Suppressor macrophage treated with lipopolysaccharide for 1 hour (primary cell): Measurements from ENCODE around the gene SPINDOC.
"Not testable (repeated sequence)": the region's sequence is repeated elsewhere in the genome, so short reads cannot be mapped to it uniquely, and the experiment has no call there.

Source experiments
- DNase-seq, 3 donors: peaks; one replicate each; pipeline ENCODE4 v3.0.0-alpha.2; 2020 to 2022

Gene SPINDOC

DNA sequence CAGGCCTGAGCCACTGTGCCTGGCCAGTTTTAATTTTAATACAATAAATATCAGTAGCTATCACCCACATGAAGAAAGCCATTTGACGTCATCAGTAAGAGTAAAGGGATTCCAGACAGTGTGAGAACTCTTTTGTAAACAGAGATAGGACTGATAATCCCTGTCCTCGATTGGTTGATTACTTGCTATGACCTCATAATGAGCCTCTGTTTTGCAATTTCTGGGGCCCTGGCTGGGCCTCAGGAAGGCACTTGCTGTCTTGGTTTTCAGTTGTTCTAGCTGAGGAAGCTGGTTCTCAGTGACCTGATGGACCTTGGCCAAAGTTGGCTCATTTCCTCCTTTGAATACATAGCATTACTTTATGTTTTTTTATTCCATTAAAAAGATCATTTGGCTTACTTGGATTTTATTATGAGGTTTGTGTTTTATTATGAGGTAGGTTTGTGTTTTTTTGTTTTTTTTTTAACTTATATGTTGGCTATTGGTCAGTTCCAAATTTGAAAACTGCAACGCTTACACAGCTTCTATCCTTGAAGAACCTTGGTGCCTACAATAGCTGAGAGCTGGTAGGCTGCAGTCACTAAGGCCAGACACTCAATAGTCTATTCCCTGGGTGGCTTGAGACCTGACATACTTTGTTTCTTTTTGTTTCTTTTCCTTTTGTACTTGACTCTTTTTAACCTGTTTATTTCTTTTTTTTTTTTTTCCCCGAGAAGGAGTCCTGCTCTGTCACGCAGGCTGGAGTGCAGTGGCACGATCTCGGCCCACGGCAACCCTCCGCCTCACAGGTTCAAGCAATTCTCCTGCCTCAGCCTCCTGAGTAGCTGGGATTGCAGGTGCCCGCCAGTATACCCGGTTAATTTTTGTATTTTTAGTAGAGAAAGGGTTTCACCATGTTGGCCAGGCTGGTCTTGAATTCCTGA is 45.6 kb downstream of the SPINDOC start:
- DNase-seq: peak; percentile 75 to 79 (median 75)

DNA sequence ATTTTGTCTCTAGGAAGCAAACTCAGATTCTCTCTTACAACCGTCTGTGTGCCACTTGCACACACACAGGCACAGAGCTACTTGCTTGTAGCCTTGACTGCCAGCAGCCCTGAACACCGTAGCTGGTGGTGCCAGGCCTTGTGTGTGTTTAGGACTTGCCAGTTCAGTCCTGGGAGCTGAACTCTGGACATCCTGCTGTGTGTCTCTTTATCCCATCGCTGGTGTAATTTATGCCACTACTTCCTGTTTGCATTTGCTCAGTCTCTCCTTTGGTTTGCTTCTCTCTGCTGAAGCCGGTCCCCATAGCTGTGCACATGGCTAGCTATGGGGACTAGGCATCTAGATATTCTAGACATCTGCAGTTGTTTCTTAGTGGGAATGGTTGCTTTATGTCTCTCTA is 49.7 kb downstream of the SPINDOC start:
- no peak for DNase-seq

DNA sequence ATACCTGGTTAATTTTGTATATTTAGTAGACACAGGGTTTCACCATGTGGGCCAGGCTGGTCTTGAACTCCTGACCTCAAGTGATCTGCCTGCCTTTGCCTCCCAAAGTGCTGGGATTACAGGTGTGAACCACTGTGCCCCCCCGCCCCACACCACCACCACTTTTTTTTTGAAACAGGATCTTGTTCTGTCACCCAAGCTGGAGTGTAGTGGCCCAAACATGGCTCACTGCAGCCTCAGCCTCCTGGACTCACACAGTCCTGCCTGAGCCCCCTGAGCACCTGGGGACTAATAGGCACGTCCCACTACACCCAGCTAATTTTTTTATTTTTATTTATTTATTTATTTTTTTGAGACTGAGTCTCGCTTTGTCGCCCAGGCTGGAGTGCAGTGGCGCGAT is 50.4 kb downstream of the SPINDOC start:
- DNase-seq: not testable (repeated sequence)

DNA sequence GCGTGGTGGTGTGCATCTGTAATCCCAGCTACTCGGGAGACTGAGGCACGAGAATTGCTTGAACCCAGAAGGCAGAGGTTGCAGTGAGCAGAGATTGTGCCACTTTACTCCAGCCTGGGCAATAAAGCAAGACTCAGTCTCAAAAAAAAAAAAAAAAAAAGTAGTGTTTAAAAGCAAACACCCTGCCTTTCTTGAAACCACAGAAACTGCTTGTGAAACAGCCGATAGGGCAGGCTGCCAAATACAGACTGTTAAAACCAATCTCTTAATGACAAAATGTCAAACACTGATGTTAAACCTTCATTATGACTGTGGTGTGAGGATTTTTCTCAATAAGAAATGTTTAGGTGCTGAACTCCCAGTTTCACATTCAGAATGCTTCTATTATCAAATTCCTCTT is 53.0 kb downstream of the SPINDOC start:
- no peak for DNase-seq

DNA sequence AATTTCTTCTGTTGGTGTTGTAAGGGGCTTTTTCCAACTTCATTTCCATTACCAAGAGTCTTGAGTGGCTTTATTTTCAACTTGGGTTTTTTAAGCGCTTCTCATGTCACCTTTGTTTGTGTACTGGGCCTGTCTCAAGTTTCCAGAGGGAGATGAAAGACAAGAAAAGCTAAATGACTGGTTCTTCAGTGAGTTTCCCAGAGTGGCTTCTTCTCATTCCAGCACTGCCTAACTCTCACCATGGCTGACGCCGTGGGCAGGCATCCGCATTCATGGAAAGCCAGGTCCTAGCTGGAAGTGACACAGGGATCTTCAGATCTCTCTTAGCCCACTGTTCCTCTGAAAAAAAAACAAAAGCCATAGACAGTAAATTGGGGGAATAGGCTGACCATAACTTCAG is 54.3 kb downstream of the SPINDOC start:
- DNase-seq: no peak

DNA sequence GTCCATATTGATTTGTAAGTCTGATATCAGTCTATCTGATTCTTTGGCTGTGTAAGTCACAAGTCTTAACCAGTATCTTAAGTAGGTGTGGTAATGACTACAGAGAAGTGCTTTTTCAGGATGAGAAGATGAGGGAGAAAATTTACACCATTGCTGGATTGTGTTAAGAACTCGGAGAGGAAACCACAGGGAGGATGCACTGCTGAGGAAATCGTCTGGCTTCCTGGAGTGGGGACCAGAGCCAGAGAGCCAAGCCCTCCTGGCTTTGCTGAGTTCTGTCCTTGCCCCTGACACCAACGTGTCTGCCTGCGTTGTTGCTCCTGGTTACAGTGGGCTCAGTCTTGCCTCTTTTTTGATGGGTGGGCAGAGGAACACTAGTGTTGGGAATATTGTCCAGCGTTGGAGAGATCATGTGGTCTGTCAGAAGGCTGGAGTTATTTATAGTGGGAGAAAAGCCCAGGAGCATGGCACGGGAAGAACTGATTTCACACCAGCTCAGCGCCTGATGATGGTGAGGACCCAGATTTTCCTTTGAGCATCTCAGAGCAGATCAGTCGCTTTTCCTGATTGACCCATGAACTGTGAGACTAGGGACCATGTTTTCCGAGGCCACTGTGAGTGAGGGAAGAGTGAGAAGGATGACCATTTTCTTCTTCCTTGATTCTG is 55.3 kb downstream of the SPINDOC start:
- no peak for DNase-seq

DNA sequence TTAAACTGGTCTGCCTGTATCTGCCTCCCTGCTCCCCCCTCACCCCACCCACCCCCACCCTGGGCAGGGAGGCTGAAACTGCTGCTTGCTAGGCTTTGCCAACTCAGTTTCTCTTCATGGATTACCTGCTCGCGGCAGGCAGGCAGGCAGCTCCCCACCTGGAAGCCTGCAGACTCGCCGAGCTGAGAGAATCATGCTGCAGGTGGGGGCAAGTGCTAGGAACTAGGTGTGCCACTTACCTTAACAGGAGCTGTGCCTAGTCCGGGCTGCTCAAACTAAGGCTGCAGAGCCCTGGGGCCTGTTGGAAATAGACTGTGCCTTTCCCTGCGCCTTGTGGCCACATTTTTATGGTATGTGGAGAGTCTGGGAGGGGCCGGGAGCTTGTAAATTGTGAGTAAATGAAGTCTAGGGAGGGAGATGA is 55.9 kb downstream of the SPINDOC start:
- DNase-seq: no peak

DNA sequence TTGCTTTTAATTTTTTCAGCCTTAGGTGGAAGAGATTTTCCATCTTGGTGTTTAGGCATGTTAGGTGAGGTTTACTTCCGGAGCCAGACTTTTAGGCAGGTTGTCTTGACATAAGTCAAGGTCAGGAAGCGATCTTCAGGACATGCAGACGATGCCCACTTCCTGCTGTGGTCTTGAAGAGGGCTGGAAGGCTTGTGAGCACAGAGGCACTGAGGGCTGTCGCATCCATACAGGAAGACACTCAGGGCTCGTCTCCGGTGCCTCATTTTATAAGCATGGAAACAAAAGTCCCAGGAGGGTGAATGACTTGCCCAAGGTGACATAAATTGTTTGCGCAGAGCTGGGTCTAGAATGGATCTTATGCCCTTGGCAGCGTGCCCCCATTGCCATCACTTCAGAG is 56.4 kb downstream of the SPINDOC start:
- no peak for DNase-seq

DNA sequence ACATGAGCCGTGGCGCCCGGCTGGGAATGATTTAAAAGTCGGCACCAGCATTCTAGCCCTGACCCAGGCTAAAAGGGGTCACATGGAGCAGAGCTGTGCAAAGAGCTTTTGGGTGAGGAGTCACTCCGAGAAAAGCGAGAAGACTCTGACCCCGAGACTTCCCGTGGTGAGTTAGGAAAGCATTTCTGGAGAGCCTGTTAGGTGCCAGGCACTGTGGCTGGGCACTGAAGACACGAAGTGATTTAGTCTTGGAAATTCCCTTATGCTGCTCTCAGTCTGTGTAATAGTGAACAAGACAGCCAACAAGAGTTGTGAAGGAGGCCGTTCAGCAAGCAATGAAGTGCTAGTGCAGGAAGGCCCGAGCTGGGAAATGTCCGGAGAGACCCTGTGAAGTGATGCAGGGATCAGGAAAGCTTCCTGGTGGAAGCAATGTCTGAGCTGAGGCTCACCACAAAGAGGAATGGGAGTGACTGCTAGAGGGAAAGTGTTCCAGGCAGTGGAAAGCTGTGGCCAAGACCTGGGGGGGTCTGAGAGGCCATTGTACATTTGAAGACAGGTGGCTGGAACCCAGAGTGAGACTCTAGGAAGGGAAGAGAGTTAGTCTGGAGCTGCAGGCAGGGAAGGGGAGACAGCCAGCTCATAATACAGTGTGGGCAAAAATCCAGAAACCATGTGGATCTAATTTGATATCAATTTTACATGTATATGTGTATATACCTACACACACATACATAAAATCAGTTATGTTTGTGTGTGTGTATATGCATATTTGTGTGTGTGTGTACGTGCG is 57.3 kb downstream of the SPINDOC start:
- DNase-seq: peak; percentile 76 to 84 (median 83)

DNA sequence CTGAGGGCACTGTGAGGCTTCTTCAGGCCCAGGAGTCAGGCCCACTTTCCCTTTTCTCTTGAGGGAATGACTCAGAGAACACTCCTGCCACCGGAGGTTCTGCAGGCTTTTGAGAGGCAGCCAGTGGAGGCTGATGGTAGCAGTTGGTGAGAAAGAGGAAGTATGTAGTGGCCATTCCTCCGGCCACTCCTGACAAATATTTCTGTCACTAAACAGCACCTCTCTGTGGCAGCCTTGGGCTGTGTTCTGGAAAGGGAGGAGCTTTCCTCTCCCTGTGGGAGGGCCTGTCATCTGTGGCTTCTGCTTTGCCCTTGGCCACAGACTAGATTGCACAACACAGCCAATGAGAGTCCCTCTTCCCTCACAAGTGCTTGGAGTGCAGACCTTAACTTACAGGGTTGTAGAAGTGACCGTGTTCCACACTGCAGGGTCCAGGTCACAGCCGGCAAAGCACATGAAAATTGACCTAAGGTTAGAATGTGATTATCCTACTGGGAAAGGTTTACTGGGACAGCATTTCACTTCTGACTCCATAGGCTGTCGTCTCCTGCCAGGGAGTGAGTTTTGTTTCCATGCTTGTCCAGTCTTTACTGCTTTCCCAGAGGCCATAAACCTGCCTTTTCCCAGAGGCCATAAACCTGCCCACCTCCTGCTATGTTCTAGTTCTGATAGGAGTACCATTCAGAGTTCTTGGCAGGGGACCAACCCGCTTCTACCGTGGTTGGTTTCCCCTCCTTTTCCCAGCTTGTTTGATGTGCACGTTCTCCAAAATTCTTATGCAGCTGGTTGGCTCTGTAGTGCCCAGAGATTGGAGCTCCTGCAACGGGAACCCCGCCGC is 58.9 kb downstream of the SPINDOC start:
- peak; percentile 95 to 99 (median 97) for DNase-seq

DNA sequence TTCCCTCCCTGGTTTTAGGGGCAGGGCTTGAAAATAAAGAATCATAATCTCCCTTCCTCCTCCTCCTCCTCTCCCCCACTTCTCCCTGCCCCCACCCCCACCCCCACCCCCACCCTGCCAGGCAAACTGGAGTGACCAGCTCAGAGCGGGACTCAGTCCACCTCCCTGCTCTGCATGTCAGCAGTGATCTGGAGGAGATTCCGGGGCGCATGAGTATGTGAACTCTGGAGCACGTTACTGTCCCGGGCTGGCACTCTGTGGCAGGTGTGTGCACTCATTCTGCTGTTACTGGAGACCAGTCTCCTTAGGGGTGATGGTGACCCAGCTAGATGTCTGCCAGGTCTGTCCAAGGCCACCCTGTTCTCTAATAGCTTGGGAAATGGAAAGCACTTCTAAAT is 59.5 kb downstream of the SPINDOC start:
- DNase-seq: no peak

DNA sequence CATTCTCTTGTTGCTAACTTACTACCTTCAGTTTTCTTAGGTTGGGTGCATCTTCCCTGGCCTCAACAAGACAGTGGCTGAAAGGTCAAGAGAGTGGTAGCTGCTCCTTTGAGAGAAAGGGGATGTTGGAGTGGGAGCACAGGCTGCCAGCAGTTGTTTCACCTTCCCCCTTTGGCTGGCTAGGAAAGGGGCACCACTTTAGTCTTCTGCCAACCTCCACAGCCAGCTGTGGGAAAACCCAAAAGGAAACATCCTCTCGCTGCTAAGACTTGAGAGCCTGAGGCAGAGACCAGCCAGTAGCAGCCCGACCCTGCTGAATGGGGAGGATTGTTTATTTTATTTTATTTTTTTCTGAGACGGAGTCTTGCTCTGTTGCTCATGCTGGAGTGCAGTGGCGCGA is 60.1 kb downstream of the SPINDOC start:
- DNase-seq: peak; percentile 47 to 54 (median 50)

DNA sequence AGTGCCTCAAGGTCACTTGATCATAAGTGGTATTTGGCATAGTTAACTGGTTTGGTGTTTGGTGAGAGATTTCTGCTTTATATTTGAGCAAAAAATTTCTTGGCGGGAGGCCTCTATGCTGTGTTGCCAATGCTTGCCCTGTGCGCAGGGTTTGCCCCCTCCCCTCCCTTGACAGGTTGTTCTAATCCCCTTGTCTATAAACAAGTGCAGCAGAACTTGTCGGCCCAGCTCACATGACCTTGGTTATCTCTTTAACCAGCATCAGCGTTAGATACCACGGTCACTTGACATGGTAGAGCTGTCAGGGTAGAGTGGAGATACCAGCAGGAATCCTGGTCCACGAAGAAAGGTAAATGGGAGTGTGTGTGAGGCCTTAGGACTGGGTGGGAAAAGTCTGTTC is 61.3 kb downstream of the SPINDOC start:
- DNase-seq: no peak

DNA sequence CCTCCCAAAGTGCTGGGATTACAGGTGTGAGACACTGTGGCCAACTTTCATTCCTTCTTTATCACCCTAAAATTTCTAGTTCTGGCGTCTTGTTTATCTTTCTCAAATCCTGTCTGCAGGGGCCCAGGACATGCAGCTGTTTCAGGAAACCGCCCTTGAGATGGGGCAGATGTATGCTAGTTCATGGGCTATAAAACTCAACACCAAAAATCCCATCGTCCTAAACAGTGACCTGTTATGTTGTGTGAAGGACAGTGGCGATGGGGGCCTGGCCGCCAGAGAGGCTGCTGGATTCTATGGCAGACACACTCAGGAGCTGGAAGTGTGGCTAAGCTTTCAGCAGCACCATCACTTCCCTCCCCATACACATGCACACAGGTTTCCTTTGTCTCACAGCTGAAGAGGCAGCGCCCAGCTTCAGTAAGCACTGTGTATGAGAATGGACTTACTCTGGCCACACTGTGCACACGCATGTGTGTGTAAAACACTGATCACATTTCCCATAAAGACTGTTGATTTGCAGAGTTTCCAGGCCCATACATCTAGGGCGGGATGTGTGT is 62.3 kb downstream of the SPINDOC start:
- no peak for DNase-seq

DNA sequence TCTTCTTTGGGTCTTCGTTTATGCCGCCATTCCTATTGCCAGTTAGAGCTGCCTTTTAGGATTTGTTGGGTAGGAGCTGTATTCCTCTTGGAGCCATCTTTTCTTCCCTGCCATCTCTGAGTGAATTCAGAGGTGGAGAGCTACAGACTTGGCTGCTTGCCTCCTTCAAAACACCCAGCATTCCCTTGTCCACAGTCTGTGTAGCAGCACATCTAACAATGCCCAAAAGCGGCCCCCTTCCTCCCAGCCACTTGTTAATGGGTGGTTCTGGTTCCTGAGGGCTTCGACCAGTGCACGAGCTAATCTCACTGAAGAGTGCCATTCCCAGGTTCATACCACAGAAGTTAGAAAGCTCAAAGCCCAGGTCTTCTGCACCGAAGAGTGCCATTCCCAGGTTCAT is 63.4 kb downstream of the SPINDOC start:
- DNase-seq: no peak
